Choroid plexus epithelial cell (primary cell): Measurements from ENCODE around the gene PRPF38B.
"Not testable (repeated sequence)": the region's sequence is repeated elsewhere in the genome, so short reads cannot be mapped to it uniquely, and the experiment has no call there.

Experiments used
- DNase-seq: peaks from one replicate; pipeline ENCODE4 v3.0.0-alpha.2; 2010; ENCODE audit warnings: low read depth
- H3K4me3 ChIP-seq: 2 replicates; pipeline ENCODE4 v1.5.1; 2011; ENCODE audit warnings: low read depth, mild to moderate bottlenecking, control low read depth, low read length, moderate library complexity
- TF ChIP-seq, protein P1 (sequence below): conservative IDR thresholded peaks from 2 replicates; pipeline ENCODE4 v1.5.1; 2011; ENCODE audit warnings: low read depth, mild to moderate bottlenecking, control low read depth, inconsistent platforms, low read length, moderate library complexity

PRPF38B gene

DNA sequence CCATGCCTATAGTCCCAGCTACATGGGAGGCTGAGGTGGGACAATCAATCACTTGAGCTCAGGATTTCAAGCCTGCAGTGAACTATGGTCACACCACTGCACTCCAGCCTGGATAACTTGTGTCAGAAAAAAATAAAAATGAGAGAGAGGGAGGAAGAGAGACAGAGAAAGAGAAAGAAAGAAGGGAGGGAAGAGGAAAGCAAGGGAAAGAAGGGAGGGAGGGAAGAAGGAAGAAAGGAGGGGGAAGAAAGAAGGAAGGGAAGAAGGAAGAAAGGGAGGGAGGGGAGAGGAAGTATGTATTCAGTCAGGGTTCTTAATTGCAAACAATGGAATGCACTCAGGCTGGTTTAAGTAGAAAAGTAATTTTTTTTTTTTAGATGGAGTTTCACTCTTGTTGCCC lies 23.3 kb upstream of the PRPF38B start:
- DNase-seq: no peak
- TF ChIP-seq, protein P1, sequence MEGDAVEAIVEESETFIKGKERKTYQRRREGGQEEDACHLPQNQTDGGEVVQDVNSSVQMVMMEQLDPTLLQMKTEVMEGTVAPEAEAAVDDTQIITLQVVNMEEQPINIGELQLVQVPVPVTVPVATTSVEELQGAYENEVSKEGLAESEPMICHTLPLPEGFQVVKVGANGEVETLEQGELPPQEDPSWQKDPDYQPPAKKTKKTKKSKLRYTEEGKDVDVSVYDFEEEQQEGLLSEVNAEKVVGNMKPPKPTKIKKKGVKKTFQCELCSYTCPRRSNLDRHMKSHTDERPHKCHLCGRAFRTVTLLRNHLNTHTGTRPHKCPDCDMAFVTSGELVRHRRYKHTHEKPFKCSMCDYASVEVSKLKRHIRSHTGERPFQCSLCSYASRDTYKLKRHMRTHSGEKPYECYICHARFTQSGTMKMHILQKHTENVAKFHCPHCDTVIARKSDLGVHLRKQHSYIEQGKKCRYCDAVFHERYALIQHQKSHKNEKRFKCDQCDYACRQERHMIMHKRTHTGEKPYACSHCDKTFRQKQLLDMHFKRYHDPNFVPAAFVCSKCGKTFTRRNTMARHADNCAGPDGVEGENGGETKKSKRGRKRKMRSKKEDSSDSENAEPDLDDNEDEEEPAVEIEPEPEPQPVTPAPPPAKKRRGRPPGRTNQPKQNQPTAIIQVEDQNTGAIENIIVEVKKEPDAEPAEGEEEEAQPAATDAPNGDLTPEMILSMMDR: no peak
- no peak overlapping the region for H3K4me3 ChIP-seq

DNA sequence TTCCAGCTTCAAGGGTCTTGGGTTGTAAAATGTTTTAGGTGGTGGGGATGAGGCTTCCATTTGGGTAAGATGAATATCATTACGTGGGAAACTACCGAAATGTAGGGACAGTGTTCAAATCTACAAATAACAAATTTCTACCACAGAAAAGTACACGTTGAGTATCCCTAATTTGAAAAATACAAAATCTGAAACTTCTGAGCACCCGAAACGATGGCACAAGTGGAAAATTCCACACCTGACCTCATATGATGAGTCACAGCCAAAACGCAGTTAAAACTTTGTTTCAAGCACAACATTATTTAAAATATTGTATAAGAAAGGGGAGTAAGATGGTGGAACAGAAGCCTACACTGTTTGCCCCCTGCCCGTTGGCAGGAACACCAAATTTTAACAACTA lies 22.4 kb upstream of the PRPF38B start:
- H3K4me3 ChIP-seq: no peak overlapping the region
- TF ChIP-seq, protein P1: no peak
- no peak for DNase-seq

- TF ChIP-seq, protein P1: no peak
- H3K4me3 ChIP-seq: no peak overlapping the region
- peak; percentile 13 for DNase-seq
Observed at GRCh38 chr1:108670131-108670773, 21.9 kb upstream of the PRPF38B start.

- no peak overlapping the region for H3K4me3 ChIP-seq
- TF ChIP-seq, protein P1: no peak
- DNase-seq: no peak
Observed at GRCh38 chr1:108671143-108671542, 21.0 kb upstream of the PRPF38B start.

DNA sequence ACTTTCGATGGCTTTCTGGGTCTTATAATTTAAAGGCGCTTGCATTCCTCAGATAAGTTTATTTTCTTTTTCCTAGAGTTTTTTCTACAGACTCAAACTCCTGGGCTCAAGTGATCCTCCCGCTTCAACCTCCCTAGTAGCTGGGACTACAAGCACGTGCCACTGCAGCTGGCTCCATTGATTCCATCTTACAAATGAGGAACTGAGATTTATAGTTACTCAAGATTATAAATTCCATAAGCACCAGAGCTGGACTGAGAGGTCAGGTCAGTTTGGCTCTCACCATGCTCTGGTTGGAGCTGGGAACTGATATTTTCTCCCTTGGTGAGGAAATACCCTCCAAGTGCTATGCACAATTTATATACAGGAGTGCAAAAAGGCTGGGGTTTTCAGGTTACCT lies 13.4 kb upstream of the PRPF38B start:
- no peak overlapping the region for H3K4me3 ChIP-seq
- no peak for DNase-seq
- TF ChIP-seq, protein P1: no peak

DNA sequence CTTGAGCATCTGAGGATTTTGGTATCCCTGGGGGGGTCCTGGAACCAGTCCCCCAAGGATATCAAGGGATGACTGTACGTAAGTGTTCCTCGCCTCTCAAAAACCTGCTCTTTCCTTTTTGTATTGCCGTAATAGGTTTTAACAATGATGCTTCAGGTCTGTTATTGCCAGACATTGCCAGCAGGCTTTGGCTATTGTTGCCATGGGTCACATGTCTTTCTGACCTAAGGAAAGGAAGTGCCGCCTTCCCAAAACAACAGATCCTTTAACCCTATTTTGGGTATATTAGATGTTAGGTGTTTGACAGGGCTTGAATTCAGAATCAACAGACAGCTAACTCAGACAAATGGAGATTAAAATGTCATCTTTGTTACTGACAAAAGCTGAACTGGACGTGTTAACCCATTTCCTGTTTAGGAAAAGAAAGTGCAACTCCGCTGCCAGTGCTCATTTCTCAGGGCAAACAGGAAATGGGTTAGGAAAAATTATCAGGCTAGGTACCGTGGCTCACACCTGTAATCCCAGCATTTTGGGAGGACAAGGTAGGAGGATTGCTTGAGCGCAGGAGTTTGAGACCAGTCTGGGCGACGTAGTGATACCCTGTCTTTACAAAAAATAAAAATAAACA lies 12.4 kb upstream of the PRPF38B start:
- TF ChIP-seq, protein P1: no peak
- no peak for DNase-seq
- H3K4me3 ChIP-seq: no peak overlapping the region

- DNase-seq: peak; percentile 7
- H3K4me3 ChIP-seq: not testable (repeated sequence)
Observed at GRCh38 chr1:108681701-108682100, 10.4 kb upstream of the PRPF38B start.
